H1 (cell line): Measurements from ENCODE around the gene LTF. TPM values are rescaled to one million over a fixed set of nuclear protein-coding genes. Genes with fewer than 3 reads are reported as not detected.

Experiments used
- NANOG ChIP-seq: IDR thresholded peaks from 2 replicates; pipeline ENCODE4 v1.6.1; 2011; ENCODE audit warnings: low read length, low read depth, mild to moderate bottlenecking, inconsistent platforms; ENCODE audit not compliant: insufficient read depth, poor library complexity, severe bottlenecking
- polyA plus RNA-seq, 7 experiments: library from polyadenylated mRNA; depleted of rRNA in 3 of 7; stranded (reverse) in 5 of 7; unstranded in 2 of 7; fragments of >200 nt in 5 of 7; fragments of 200-250 nt in 2 of 7; gene quantifications; 1 replicate in 5 of 7; 2 replicates in 1 of 7; 4 replicates in 1 of 7; pipeline versions ENCODE4 v1.2.1 to v1.2.3, GENCODE V29; 2011 to 2013; ENCODE audit warnings: missing spikeins in 2 of 7, mixed read lengths in 2 of 7
- total RNA-seq: library from RNA; stranded (reverse); fragmentation: NEBNext Ultra II Directional; extraction: Animal tissue kit (Norgen Biotek cat#: 25700); gene quantifications from 2 replicates; pipeline ENCODE4 v1.2.1, GENCODE V29; 2021
- TF ChIP-seq, protein P1 (sequence below): fragments of 300-600 bp; sonication (generic); IDR thresholded peaks from 2 replicates; pipeline ENCODE4 v1.7.1; 2012; ENCODE audit warnings: low read length, moderate library complexity, mild to moderate bottlenecking, inconsistent platforms; ENCODE audit not compliant: insufficient replicate concordance

The LTF gene
- total and polyA plus RNA-seq, 2 of the 8 experiments (the other 6 are each of a cell fraction or from before 2014, with no cell fraction given): 0.23 to 0.99 TPM

DNA sequence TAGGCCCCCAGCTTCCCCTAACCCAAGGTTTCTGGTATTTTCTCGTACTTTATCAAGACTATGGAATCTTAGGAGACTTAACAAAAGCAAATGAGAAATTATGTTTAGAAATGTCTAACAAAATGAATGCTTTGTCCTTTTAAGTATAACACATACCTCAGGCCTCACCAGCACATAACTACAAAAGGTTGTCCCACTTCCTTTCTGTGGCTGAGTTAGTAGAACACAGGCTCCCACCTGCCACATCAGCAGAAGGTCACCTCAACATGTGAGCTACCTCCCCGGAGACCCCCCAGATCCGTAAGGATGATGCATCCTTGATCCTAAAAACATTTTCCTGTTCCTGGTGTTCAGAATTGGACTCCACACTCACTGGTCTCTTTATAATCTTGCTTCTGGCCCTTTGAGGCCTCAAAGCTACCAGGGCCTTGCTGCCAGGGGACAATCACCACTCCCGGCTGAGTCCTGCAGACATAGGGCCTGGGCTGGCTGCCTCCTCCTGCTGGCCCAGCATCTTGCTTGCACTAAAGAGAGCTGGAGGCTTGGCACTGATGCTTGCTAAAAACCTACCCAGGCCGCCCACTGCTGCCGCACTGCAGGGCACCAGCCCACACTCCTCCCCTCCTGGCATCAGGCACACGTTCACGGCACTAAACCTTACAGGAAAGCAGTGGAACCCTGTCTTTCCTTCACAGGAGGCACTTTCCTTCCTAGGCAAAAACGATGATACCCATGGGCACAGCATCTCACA is 54.8 kb downstream of the LTF start (continued):
- TF ChIP-seq, protein P1, sequence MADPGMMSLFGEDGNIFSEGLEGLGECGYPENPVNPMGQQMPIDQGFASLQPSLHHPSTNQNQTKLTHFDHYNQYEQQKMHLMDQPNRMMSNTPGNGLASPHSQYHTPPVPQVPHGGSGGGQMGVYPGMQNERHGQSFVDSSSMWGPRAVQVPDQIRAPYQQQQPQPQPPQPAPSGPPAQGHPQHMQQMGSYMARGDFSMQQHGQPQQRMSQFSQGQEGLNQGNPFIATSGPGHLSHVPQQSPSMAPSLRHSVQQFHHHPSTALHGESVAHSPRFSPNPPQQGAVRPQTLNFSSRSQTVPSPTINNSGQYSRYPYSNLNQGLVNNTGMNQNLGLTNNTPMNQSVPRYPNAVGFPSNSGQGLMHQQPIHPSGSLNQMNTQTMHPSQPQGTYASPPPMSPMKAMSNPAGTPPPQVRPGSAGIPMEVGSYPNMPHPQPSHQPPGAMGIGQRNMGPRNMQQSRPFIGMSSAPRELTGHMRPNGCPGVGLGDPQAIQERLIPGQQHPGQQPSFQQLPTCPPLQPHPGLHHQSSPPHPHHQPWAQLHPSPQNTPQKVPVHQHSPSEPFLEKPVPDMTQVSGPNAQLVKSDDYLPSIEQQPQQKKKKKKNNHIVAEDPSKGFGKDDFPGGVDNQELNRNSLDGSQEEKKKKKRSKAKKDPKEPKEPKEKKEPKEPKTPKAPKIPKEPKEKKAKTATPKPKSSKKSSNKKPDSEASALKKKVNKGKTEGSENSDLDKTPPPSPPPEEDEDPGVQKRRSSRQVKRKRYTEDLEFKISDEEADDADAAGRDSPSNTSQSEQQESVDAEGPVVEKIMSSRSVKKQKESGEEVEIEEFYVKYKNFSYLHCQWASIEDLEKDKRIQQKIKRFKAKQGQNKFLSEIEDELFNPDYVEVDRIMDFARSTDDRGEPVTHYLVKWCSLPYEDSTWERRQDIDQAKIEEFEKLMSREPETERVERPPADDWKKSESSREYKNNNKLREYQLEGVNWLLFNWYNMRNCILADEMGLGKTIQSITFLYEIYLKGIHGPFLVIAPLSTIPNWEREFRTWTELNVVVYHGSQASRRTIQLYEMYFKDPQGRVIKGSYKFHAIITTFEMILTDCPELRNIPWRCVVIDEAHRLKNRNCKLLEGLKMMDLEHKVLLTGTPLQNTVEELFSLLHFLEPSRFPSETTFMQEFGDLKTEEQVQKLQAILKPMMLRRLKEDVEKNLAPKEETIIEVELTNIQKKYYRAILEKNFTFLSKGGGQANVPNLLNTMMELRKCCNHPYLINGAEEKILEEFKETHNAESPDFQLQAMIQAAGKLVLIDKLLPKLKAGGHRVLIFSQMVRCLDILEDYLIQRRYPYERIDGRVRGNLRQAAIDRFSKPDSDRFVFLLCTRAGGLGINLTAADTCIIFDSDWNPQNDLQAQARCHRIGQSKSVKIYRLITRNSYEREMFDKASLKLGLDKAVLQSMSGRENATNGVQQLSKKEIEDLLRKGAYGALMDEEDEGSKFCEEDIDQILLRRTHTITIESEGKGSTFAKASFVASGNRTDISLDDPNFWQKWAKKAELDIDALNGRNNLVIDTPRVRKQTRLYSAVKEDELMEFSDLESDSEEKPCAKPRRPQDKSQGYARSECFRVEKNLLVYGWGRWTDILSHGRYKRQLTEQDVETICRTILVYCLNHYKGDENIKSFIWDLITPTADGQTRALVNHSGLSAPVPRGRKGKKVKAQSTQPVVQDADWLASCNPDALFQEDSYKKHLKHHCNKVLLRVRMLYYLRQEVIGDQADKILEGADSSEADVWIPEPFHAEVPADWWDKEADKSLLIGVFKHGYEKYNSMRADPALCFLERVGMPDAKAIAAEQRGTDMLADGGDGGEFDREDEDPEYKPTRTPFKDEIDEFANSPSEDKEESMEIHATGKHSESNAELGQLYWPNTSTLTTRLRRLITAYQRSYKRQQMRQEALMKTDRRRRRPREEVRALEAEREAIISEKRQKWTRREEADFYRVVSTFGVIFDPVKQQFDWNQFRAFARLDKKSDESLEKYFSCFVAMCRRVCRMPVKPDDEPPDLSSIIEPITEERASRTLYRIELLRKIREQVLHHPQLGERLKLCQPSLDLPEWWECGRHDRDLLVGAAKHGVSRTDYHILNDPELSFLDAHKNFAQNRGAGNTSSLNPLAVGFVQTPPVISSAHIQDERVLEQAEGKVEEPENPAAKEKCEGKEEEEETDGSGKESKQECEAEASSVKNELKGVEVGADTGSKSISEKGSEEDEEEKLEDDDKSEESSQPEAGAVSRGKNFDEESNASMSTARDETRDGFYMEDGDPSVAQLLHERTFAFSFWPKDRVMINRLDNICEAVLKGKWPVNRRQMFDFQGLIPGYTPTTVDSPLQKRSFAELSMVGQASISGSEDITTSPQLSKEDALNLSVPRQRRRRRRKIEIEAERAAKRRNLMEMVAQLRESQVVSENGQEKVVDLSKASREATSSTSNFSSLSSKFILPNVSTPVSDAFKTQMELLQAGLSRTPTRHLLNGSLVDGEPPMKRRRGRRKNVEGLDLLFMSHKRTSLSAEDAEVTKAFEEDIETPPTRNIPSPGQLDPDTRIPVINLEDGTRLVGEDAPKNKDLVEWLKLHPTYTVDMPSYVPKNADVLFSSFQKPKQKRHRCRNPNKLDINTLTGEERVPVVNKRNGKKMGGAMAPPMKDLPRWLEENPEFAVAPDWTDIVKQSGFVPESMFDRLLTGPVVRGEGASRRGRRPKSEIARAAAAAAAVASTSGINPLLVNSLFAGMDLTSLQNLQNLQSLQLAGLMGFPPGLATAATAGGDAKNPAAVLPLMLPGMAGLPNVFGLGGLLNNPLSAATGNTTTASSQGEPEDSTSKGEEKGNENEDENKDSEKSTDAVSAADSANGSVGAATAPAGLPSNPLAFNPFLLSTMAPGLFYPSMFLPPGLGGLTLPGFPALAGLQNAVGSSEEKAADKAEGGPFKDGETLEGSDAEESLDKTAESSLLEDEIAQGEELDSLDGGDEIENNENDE: no peak
- no peak for TF ChIP-seq NANOG
